GM21825 (cell line): ENCODE measurements around the gene DNAAF5.

Experiments
- ATAC-seq: cut with Tn5 transposase; IDR thresholded peaks from one replicate; pipeline ENCODE4 v1.9.1; 2021; ENCODE audit warnings: mild to moderate bottlenecking, moderate library complexity; ENCODE audit not compliant: unreplicated experiment

DNAAF5 gene

DNA sequence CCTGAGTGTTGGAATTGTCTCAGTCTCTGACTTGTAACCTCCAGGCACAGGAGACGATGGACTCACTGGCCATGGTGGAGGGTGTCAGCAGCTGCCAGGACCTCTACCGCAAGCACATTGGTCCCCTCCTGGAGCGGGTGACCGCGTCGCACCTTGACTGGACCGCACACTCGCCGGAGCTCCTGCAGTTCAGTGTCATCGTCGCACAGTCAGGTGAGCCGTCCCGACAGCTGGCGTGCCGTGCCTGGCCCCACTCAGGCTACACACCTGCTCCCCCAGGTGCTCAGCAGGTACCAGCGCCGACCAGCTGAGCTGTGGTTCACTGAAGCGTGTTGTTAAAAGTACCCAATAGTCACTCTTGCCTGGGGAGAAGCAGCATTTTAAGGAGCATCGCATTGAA lies 37.3 kb downstream of the DNAAF5 start:
- ATAC-seq: no peak

GRCh38 chr7:765383-765782 lies 38.9 kb downstream of the DNAAF5 start:
- no peak for ATAC-seq

- ATAC-seq: no peak
Observed at GRCh38 chr7:767580-767940, 41.1 kb downstream of the DNAAF5 start.

GRCh38 chr7:767941-768731 lies 41.6 kb downstream of the DNAAF5 start:
- ATAC-seq: no peak

GRCh38 chr7:768881-769504 lies 42.5 kb downstream of the DNAAF5 start:
- ATAC-seq: no peak

DNA sequence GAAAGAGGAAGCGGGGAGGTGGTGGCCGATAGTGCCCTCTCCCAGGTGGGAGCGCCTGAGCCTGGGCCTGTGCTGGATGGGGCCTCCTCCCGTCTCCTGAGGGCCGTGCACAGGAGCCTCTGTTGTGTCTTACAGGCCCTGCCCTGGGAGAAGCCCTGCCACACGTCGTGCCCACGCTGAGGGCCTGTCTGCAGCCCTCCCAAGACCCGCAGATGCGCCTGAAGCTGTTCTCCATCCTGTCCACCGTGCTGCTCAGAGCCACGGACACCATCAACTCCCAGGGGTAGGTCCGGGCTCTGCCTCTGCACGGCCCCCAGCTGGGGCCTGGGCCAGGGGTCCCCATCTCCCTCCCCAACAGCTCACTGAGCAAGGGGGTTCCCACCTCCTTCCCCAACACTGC lies 43.8 kb downstream of the DNAAF5 start:
- ATAC-seq: no peak

DNA sequence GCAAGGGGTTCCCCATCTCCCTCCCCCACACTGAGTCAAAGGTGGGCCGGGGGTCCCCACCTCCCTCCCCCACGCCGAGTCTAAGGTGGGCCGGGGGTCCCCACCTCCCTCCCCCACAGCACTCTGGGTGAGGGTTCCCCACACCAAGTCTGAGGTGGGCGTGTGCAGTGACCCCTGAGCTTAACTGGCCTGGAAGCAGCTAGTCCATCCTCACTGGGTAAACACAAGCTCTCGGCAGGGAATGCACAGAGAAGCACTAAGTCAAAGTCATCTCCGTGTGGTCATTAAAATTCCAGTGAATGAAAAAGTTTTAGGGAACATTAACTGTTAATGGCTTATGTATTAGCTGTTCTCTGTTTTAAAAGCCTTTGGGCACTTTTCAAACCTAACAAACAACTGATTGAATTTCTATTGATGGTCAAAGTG lies 44.3 kb downstream of the DNAAF5 start:
- ATAC-seq: no peak

DNA sequence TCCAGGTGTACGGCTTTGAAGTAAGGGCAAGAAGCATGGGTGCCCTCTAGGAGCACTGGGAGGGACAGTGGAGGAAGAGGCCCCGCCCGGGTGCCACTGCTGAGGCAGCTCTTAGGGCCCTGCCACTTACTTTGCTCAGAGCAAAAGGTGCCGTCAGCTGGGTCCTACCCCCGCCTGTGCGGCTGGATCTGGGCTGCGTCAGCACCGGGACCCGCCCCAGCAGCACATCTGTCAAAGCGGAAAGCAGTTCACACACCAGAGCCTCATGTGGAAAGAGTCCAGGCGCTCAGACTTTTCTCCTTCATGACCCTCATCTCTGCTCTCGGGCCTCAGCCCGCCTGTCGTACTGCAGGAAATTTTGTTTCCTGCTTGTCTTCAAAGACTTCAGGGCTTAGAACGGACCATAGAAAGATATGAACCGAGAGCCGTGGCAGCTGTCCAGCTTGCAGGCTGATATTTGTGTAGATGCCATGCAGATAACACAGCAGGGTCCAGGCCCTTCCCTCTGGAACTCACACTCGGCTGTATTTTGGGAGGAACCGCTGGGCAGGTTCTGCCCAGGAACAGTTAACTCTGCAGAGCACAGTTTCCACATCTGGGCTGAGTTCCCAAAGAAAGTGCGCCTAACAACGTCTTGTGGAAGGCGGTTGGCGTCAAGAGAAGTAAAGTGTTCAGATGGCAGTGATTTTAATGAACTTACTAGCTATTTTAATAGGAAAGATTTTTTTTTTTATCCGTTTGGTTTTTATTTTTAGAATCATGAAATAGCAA lies 44.9 kb downstream of the DNAAF5 start:
- no peak for ATAC-seq

DNA sequence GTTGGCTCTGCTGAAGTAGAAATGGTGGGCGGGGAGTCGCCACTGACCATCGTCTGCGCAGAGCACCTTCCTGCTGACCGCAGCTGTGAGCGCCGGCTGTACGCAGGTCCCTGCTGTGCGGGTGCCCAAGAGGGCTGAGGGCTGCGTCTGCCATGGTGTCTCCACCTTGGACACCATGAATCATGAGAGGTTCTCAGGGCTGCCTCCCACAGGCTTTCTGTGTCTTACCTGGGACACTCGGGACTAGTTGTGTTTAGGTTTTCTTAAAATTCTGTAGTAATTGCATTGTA lies 45.5 kb downstream of the DNAAF5 start:
- no peak for ATAC-seq

DNA sequence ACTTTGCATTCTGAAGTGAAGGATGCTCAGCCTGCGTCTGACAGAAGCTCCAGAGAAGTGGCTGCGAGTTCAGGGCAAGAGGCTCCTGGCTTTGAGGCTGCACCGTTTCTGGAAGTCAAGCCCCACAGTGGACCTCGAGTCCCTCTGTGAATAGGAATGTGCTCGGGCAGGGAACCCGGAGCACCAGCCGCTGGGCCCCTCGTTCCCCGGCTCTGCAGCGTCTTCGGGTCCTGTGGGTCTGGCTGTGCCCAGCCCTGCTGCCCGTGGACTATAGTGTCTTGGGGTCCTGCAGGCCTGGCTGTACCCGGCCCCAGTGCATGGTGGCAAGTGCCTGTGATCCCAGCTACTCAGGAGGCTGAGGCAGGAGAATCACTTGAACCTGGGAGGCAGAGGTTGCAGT lies 45.9 kb downstream of the DNAAF5 start:
- ATAC-seq: no peak

GRCh38 chr7:772861-773621 lies 46.5 kb downstream of the DNAAF5 start:
- ATAC-seq: no peak

GRCh38 chr7:773622-773915 lies 47.1 kb downstream of the DNAAF5 start:
- no peak for ATAC-seq

- ATAC-seq: no peak
Observed at GRCh38 chr7:774161-775109, 47.9 kb downstream of the DNAAF5 start.

GRCh38 chr7:776381-776780 lies 49.9 kb downstream of the DNAAF5 start:
- no peak for ATAC-seq

DNA sequence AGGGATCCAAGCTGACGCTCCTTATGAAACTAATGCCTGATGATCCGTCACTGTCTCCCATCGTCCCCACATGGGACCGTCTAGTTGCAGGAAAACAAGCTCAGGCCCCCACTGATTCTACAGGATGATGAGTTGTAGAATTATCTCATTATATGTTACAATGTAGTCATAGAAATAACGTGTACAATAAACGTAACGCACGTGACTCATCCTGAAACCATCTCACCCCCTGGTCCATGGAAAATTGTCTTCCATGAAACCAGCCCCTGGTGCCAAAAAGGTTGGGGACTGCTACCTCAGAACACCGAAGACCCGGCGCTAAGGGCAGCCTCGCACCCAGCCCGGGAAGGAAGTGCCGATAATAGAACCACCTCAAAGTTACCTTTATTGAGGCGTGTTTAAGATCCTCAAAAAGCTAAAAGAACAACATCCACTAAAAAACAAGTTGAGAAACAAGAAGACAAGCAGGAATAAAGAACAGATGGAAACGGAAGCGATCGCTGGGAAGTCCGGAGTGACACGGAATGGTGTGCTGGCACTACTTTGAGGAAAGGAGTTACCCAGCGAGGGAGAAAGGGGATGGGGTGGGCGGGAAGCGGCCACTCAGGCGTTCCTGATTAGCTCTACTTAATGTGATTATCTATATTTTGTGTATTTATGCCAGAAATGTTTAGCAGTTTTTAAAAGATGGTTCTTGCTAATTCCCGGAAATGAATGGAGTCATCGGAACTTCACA lies 50.7 kb downstream of the DNAAF5 start:
- no peak for ATAC-seq

DNA sequence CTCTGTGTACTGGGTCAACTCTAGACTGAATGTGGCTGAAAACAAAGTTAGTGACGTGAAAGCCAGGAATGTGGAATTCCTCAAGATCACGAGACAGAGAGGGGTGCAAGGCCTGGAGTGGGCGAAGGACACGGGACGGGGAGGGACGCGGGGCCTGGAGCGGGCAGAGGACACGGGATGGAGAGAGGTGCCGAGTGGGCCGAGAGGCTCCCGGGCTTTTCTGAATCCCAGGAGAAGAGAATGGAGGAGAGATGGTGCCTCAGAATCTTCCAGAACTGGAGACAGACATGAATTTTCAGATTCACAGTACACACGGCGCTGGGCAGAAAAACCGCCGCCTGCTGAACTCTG lies 51.2 kb downstream of the DNAAF5 start:
- ATAC-seq: no peak

GRCh38 chr7:778271-778967 lies 51.9 kb downstream of the DNAAF5 start:
- ATAC-seq: no peak

DNA sequence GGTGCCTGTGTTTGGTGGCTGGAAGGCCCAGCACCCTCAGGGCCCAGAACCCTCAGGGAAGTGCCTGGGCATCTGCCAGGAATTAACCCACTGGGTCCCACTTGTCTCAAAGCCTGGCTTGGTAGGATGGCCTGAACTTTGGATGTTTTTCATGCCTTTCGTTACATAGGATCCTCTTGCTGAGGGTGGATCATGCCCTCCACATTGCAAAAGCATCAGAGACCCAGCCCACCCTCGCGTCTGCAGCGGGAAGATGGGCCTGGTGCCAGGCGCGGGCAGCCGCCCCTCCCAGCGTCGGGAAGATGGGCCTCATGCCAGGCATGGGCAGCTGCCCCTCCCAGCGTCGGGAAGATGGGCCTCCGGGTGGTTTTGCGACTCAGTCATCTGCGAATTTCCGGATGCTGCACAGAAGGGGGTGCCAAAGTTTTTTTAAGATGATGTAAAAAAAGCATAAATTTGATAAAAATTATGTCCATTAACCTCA lies 52.5 kb downstream of the DNAAF5 start:
- no peak for ATAC-seq

- ATAC-seq: no peak
Observed at GRCh38 chr7:779480-779879, 53.0 kb downstream of the DNAAF5 start.
